ENCODE measurements around the gene MAP2K3.
"Not testable (repeated sequence)": the region's sequence is repeated elsewhere in the genome, so short reads cannot be mapped to it uniquely, and the experiment has no call there.

The MAP2K3 gene

DNA sequence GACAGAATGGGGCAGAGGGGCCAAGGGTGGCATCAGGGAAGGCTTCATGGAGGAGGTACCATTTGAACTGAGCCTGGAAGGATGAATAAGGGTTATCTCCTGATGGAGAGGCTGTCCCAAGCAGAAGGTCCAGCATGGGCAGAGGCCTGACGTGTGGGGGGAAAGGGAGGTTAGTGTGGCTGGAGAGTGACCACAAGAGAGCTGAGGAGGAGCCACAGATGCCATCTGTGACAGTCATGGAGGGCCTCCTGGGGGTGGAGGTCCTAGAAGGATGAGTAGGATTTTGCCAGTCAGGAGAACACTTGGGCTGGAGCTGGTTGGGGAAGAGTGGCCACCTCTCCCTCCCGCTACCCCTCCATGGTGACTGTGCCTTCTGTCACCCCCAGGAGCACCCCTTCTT, 29.2 kb downstream of the MAP2K3 start:
- DNase-seq: not testable (repeated sequence)

GRCh38 chr17:21314261-21314664, 29.8 kb downstream of the MAP2K3 start:
- peak; percentile 17 for DNase-seq

DNA sequence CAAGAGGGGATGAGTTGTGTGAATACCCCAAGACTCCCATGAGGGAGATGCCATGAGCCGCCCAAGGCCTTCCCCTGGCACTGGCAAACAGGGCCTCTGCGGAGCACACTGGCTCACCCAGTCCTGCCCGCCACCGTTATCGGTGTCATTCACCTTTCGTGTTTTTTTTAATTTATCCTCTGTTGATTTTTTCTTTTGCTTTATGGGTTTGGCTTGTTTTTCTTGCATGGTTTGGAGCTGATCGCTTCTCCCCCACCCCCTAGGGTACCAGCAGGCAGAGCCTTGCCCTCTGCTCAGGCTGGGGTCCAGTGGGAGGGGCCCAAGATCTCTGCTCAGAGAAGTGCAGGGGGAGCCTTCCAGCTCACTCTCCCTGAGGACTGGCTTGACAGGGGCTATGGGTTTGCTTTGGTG, 30.2 kb downstream of the MAP2K3 start:
- not testable (repeated sequence) for DNase-seq

- DNase-seq: peak; percentile 25
These were observed 30.9 kb downstream of the MAP2K3 start for GRCh38 chr17:21315246-21316000.

- DNase-seq: peak; percentile 18
These were observed 31.8 kb downstream of the MAP2K3 start for GRCh38 chr17:21316212-21316886.

GRCh38 chr17:21316887-21317500, 32.5 kb downstream of the MAP2K3 start:
- peak; percentile 57 for DNase-seq

DNA sequence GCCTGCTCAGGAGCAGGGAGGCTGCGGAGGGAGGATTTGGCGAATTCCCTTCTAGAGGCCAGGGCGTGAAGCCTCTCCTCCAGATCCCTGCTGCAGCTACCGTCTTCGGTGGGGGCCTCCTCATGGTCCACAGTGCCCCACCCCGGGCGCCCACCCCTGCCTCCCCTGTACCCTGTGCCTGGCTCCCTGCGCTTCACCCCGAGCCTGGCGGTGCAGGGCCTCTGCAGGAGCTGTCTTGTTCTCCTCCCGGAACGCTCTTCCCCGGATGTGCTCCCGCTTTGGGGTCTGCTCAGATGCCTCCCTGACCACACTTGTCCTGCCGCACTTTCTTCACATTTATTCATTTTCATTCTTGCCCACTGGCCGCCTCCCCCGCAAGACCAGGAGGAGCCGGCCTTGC, 33.3 kb downstream of the MAP2K3 start:
- not testable (repeated sequence) for DNase-seq

- DNase-seq: peak; percentile 20
These were observed 33.9 kb downstream of the MAP2K3 start for GRCh38 chr17:21318439-21318838.

DNA sequence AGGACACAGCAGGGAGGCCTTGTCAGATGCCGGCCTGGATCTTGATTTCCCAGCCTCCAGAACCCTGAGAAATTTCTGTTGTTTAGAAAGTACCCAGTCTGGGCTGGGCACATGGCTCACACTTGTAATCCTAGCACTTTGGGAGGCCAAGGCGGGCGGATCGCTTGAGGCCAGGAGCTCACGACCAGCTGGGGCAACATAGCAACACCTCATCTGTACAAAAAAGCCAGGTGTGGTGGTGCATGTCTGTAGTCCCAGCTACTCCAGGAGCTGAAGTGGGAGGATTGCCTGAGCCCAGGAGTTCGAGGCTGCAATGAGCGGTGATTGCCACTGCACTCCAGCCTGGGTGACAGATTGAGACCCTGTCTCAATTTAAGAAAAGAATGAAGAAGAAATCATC, 34.3 kb downstream of the MAP2K3 start:
- not testable (repeated sequence) for DNase-seq

GRCh38 chr17:21319256-21319655, 34.7 kb downstream of the MAP2K3 start:
- not testable (repeated sequence) for DNase-seq

- DNase-seq: not testable (repeated sequence)
These were observed 35.3 kb downstream of the MAP2K3 start for GRCh38 chr17:21319686-21320375.

- not testable (repeated sequence) for DNase-seq
These were observed 35.9 kb downstream of the MAP2K3 start for GRCh38 chr17:21320430-21320829.

DNA sequence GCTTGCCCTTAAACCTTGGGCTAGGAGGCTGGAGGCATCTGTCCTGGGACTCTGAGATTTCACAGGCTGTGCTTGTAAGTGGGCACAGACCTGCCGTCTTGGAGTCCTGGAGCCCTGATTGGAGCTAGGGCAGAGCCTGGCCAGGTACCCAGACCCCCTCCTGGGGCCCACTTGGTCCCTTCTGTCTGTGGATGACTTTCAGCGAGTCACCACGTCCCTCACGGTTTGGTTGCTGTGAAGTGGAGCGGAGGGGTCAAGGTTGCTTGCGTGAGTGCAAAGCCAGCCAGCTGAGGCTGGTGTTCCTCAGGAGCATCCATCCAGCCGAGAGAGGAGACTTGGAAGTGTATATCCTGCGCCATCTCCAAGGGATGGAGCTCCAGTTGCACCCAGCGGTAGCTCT, 36.5 kb downstream of the MAP2K3 start:
- not testable (repeated sequence) for DNase-seq

DNA sequence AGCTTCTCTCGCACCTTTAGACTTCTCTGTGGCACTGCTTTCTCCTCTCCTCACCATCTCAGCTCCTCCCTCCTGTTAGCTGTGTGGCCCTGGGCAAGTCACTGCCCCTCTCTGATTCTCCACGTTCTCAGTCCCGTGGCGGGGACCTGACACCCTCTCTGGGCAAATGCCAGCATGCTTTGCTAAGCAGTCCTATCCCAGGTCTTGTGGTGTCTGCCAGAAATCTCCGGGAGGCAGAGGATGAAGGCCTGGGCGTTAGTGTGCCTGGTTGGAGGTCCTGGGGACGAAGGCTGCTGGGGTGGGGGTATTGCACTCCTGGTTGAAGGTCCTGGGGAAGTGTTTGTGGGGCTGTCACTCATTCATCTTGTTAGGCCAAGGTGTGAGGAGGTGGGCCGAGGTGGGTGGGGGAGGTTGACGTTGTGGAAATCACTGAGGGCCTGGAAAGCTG, 37.3 kb downstream of the MAP2K3 start:
- not testable (repeated sequence) for DNase-seq

DNA sequence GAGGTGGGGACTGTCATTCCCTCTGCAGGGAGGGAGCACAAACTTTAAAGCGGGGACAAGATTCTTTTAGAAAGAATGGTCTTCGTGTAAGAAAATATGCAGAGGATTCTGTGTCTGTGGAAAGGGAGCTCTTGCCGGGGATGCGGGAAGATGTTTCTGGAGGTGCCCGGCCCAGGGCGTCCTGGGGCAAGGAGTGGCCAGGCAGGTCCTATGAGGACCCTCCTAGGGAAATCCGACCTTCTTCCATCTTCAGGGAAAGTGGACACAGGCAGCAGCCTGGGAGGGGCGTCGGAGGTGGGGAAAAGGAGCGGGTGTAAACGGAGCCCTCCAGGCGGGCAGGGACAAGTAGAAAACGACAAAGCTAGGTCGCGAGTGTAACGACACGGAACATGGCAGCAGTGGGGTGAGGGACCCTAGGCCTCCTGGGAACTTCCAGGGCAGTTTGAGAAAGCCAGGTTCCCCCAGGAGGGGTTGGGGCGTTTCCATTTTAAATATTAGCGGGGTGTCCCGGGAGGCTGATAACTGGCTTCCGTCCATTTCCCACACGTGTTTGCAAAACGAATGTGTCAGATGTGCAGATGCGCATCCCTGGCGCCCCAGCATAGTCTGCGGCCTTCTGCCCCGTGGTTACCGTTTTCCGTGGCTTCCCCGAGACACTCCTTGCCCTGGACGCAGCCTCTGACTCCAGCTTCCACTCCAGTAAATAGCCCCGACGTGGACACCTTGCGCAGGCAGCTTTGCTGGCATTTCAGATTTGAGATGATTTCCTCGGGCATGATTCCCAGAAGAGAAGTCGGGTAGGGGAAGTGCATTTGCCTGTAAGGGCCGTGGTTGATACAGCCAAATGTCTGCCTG, 39.0 kb downstream of the MAP2K3 start:
- not testable (repeated sequence) for DNase-seq

GRCh38 chr17:21324741-21325140, 40.2 kb downstream of the MAP2K3 start:
- DNase-seq: not testable (repeated sequence)

- not testable (repeated sequence) for DNase-seq
These were observed 43.4 kb downstream of the MAP2K3 start for GRCh38 chr17:21327921-21328320.

- DNase-seq: not testable (repeated sequence)
These were observed 44.3 kb downstream of the MAP2K3 start for GRCh38 chr17:21328778-21329177.

DNA sequence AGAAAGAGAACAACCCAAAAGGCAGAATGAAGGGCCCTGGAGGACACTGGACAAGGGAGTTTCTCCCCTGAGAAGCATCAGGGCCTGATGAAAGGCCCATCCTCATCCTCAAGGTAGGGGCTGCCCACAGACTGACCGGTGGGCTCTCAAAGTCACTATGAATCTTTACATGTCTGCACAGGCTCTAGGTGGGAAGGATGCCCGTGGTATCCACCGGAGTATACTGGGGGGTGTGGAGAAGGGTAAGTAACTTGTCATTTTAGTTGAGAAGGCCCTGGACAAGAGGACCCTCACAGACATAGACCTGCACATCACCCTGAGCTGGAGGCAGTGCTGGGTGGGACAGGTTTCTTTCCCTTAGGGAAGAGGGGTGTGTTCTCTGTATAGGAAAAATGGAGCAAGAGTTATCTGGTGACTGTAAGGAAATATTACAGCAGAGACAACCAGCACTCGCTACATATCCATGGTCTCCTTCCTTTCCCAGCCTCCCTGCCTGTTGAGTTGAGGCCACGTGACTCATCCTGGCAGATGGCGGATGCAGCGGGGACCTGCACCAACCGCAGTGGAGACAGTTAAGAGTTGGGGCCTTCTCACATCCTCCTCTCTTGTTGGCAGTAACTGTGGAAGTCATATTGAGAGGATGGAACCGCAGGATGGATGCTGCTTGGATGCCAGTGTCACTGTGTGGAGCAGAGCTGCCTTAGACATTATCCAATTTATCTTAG, 46.1 kb downstream of the MAP2K3 start:
- DNase-seq: no peak

DNA sequence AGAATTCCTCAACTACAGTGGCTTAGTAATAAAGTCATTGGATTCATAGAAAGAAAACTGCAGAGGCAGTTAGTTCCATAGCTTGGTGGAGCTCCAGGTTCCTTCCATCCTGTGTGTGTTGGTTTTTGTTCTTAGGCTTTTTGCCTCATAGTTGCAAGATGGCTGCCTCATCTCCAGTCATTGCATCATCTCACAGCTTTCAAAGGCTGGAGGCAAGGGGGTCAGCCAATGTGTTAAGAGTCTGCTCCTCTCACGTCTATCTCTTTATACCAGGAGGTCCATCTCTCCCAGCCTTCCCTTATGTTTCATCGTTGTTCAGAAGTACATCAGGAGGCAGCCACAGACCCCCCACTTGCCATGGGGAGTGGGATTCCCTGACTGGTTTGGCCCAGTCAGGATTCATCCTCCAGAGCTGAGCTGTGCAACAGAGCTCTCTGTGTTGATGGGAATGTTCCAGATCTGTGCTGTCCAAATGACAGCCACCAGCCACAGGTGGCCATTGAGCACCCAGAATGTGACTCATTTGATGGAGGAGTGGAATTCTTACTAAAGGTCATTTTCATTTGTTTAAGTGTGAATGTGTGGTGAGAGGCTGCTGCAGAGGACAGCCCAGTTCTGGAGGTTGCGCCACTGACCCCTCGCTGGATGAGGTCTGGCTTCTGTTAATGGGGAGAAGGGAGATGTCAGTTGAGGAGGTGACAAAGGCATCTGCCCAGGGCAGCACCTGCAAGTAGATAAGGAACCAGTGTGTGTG, 52.2 kb downstream of the MAP2K3 start:
- DNase-seq: not testable (repeated sequence)

Data from right hindlimb (tissue), 1 donor.